Measurements from ENCODE around the gene MAPKAPK3.

MAPKAPK3 gene

DNA sequence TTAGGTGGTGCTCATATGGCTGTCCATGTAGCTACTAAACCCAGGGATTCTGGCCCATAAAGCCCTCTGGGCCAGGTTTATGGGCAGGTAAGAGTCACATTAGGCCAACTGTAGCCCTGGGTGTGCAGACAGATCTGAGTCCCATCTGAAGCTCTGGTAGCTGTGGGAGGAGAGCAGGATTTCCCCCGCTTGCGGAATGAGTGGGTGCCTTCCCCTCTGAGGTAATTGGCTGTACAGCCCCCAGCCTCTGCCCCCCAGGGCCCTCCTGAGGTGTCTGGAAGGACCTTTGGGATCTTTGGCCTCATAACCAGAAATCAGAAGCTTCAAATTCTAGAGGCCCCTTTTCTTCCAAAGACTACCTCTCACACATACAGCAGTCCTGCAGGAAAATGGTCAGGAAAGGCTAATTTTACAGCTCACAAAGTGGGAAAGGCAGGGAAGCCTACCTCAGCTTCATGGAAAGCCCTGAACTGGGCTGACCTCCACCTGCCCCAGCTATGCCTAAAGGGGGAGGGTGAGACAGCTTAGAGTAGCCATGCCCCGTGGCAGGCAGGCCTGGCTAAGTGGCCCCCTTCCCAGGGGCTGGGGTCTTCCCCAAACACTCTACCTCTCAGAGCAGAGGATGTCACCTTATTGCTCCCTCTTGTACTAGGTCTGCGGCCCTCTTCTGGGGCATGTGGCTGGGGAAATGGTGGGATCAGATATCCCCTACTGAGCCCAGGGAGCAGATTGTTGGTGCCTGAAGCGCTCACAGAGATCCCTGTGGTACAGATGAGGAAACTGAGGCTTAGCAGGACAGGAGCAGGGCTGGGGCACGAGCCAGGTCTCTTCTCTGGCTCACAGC, 30.8 kb upstream of the MAPKAPK3 start:
- no peak for DNase-seq

DNA sequence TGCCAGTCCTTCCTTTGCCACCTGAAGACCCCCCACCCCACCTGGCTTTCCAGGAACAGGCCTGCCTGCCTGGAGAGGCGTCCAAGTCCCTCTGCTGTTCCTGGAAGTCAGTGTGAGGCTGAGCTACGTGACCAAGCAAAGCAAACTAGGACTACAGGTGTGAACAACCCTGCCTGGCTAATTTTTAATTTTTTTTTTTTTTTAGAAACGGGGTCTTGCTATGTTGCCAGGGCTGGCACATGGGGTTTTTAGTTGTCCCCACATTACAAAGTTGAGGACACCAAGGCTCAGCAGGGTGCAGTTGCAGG, 30.2 kb upstream of the MAPKAPK3 start:
- no peak for DNase-seq

DNA sequence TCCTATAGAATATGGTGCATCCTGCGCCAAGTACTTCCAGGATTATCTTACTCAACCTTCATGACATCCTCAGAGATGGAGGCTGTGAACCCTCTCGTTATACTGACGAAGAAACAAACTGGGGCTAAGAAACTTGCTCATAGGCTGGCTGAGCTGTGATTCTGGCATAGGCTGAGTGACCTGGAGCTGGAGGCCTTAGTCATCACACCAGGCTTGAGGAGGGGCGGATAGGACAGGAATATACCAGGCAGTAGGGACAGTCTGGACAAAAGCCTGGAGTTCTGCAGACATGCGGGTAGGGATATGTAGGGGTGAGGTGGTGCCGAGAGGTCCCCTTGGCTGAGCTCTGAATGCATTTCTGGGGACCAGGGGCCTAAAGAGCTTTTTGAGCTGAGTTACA, 29.6 kb upstream of the MAPKAPK3 start:
- DNase-seq = no peak

- no peak for DNase-seq
Observed at GRCh38 chr3:50587806-50588758, 28.9 kb upstream of the MAPKAPK3 start.

GRCh38 chr3:50588759-50589433, 28.1 kb upstream of the MAPKAPK3 start:
- no peak for DNase-seq

GRCh38 chr3:50591196-50591741, 25.7 kb upstream of the MAPKAPK3 start:
- DNase-seq = no peak

GRCh38 chr3:50592568-50592967, 24.4 kb upstream of the MAPKAPK3 start:
- no peak for DNase-seq

DNA sequence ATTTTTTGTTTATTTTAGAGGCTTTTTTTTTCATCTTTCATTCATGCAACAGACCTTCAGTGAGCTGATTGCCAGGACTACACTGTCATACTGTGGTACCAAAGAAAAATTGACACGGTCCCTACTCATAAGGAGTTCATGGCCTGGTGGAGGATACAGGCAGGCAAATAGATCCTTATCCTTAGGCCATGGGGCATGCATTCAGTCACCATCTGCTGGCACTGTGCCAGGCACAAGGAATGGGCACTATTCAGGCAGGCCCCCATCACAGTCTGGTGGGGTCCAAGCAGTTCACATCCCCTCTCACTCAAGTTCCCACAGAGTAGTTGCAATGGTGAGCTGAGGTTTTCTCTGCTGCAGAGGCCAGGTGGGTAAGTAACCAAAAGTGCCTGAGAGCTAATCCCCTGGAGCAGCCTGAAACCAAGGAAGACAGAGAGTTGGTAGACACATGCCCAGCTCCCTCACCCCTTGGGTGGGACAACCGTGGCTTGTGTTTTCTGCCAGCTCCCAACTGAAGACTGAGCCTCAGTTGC, 22.6 kb upstream of the MAPKAPK3 start:
- no peak for DNase-seq

DNA sequence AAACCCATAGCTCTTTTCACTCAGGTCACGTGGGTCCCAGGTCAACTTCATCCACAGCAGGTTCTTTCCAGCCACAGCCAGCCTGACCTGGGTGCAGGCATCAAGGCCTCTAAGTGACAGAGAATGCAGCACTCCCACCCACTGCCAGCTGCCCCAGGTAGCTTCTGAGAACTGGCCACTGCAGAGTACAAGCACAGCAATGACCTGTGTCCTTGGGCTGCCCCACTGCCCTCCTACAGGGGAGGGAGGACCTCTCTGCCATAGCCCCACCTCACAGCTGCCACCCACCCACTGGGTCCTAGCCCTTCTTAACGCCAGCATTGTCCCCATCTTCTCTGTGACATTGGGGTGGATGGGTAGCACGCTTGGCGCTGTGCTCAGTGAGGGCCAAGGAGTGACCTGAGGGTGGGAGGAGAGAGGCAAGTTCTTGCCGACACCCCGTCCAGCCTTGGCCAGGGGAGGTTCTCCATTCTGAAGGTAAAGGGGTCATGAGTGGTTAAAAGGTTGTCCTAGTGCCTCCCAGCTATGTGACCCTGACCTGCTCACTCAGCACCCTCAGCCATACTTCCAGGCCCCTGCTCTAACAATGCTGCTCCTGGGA, 17.7 kb upstream of the MAPKAPK3 start:
- no peak for DNase-seq

GRCh38 chr3:50599716-50600118, 17.2 kb upstream of the MAPKAPK3 start:
- no peak for DNase-seq

- DNase-seq = no peak
Observed at GRCh38 chr3:50600141-50600753, 16.7 kb upstream of the MAPKAPK3 start.

DNA sequence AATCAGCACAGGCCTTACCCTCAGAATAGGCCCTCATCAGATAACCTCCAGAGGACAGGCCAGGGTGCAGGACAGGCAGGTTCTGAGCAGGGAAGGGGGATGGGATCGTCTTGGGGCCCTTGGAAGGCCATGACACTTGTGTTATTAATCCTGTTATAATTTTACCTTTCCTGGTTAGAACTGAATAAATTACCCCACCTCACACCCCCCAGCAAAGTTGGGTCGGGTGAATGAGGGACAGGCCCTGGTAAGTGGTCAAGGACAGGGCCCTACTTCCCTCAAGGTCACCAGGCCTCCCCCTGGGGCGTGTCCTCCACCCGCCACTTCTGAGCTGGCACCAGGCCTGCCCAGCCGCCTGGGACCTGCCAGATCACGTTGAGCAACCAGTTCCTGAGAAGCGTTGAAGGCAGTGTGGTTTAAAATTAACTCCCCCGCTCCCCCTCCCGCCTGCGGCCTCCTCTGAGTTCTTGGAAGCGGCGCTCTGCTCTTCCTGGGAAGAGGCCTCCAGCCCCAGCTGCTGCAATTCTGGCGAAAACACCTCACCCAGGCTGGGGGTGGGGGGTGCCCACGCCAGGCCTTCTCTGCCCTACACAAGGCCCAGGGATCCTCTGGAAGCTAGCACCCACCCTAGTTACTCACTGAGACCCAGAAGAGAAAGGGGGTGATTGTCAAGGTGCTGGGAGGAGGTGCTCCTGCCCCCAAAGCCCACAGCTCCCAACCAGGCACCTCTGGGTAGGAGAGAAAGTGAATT, 15.9 kb upstream of the MAPKAPK3 start:
- DNase-seq = peak; percentile 89

- DNase-seq = no peak
Observed at GRCh38 chr3:50602595-50603191, 14.3 kb upstream of the MAPKAPK3 start.

DNA sequence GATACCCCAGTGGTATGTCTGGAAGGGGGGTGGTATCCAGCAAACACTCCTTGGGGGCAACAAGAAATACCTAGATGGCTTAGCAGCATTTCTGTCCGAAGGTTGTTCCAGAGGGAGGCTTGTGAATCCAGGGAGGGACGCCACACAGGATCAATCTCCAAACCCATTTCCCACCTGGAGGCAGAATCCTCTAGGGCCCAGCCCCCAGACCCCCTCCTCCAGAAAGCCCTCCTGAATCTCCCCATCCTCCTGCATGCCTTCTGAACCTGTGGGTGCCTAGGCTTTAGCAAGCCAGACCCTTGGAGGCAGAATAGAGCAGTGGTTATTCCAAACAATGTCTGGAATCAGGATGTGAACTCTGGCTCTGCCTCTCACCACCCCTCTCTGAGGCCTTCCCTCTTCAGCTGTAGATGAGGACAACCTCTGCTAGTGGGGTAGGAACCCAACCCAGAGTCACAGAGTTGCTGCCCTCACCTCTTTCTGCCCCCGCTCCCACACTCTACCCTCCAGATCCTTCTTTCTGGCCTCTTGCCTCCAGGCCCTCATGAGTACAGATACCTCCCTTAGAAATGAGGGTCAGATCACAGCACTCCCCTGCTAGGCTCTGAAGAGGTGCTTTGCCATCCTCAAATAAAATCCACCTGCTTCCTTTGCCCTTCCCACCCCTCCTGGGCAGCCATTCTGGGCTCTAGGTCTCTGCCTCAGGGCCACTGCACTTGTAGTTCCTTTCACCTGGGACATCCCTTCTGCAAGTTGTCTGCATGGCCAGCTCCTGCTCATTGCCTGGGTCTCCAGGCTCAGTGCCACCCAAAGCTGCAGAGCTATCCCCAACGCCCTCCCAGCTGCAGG, 13.5 kb upstream of the MAPKAPK3 start:
- no peak for DNase-seq

DNA sequence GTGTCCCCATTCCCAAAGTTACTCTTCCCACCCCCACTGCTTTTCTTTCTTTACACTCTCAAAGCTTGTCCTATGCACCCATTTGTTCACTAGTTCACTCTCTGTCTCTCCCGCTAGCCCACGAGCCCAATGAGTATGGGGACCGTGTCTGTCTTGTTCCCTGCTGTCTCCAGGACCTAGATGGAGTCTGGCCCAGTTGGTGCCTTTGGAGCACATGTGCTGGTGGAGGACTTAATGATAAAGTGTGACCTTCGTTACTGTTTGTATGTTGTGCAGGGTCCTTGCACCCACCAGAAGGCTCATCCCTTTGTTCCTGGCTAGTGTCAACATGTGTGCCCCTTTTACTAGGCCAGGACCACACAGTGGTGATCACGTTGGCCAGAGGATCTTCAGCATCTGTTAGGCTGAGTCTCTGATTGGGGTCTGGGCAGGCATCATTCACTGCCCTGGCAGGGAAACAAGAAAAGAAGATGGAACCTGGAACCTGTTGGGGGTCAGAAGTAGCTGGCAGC, 12.8 kb upstream of the MAPKAPK3 start:
- no peak for DNase-seq

GRCh38 chr3:50604628-50605588, 12.0 kb upstream of the MAPKAPK3 start:
- DNase-seq = no peak

DNA sequence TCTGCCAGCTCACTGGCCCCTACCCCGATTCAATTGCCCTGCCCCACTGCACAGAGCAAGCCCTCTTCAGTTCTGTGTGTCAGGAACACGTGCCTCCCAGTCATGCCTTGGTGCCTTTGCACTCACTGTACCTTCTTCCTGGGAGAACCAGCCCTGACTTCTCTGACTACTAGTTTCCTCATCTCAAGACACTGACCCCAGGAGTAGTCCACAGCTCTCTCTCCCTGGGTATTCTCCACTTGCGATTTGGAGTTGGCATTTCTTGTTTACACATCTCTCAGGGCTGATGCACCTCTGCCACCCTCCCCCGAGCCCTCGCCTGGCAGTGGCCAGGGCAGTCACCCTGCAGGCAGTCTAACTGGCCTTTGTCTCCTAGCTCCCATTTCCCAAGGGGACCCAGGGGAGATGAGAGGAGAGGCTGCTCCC, 11.0 kb upstream of the MAPKAPK3 start:
- no peak for DNase-seq

- no peak for DNase-seq
Observed at GRCh38 chr3:50606596-50606995, 10.4 kb upstream of the MAPKAPK3 start.

Data from right kidney (tissue), 1 donor.